A673 (cell line): ENCODE results near the gene NT5M.

ENCODE experiments used
- EZH2 ChIP-seq: fragments of 200-600 bp; sonication (generic); IDR thresholded peaks from 2 replicates; pipeline ENCODE4 v1.6.1; 2017; ENCODE audit warnings: borderline replicate concordance, low read depth, mild to moderate bottlenecking, mixed read lengths, antibody characterized with exemption, low read length; ENCODE audit not compliant: poor library complexity, severe bottlenecking
- TF ChIP-seq, protein P1 (sequence below): fragments of 300-800, 200-600 bp; sonication (generic); conservative IDR thresholded peaks from 2 replicates; pipeline ENCODE4 v1.5.1; 2017; ENCODE audit warnings: low read depth, mild to moderate bottlenecking, antibody characterized with exemption, low read length, moderate library complexity, mixed read lengths

DNA sequence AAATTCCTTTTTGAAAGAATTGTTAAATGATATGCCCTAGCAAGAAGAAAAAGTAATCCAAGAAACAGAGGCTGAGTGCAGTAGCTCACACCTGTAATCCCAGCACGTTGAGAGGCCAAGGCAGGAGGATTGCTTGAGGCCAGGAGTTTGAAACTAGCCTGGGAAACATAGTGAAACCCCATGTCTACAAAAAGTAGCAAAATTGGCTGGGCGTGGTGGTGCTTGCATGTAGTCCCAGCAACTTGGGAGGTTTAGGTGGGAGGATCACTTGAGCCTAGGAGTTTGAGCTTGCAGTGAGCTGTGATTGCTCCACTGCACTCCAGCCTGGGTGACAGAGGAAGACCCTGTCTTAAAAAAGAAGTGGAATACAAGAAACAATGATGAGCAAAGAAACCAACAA lies 56.1 kb downstream of the NT5M start:
- TF ChIP-seq, protein P1, sequence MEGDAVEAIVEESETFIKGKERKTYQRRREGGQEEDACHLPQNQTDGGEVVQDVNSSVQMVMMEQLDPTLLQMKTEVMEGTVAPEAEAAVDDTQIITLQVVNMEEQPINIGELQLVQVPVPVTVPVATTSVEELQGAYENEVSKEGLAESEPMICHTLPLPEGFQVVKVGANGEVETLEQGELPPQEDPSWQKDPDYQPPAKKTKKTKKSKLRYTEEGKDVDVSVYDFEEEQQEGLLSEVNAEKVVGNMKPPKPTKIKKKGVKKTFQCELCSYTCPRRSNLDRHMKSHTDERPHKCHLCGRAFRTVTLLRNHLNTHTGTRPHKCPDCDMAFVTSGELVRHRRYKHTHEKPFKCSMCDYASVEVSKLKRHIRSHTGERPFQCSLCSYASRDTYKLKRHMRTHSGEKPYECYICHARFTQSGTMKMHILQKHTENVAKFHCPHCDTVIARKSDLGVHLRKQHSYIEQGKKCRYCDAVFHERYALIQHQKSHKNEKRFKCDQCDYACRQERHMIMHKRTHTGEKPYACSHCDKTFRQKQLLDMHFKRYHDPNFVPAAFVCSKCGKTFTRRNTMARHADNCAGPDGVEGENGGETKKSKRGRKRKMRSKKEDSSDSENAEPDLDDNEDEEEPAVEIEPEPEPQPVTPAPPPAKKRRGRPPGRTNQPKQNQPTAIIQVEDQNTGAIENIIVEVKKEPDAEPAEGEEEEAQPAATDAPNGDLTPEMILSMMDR, result no peak
- TF ChIP-seq EZH2, result no peak
